Stimulated activated CD8-positive, alpha-beta memory T cell treated with anti-CD3 and anti-CD28 coated beads, Interleukin-12 subunit alpha, Interleukin-12 subunit beta, amount 100 ng/mL, for 1 hour (primary cell): ENCODE data around the gene PRKACA.

Experiments used
- DNase-seq: peaks from one replicate; pipeline ENCODE4 v3.0.0-alpha.2; 2020; ENCODE audit warnings: low read depth

The PRKACA gene

DNA sequence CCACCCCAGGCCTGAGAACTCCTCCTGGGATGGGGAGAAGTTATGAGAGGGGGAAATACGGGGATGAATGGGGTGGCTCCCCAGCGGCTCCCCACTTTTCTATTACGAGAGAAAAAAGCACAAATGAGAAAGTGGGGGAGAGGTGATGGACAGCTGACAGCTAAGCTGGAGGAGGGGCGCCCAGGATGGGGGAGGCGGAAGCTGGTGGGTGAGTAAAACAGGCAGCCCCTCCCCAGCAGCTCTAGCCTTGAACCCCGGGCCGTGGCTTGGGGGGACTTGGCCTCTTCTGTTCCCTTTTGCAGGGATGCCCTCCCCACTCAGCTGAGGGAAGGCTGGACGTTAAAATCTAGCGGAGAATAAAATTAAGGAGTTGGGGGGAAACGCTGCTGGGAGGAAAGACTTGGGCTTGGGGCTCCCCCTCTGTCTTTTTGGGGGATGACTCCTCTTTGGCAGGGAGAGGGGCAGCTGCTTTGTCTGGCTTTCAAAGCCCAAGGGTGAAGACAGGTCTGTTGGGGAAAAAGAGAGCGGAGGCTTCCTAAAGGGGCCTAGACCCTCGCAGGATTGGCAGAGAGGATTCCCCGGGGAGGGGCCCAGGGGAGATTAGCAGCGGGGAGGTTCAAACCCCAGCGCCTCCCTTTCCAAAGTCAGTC lies 25.6 kb downstream of the PRKACA start:
- DNase-seq: no peak

- no peak for DNase-seq
These were observed 26.3 kb downstream of the PRKACA start for GRCh38 chr19:14091081-14091812.

GRCh38 chr19:14090509-14091080 lies 27.0 kb downstream of the PRKACA start, which contains the start of gene SAMD1:
TSS of gene SAMD1 (minus strand) at chr19:14090751.
- peak; percentile 79 for DNase-seq

GRCh38 chr19:14089662-14090508 lies 27.7 kb downstream of the PRKACA start:
- DNase-seq: no peak

GRCh38 chr19:14089412-14089661 lies 28.2 kb downstream of the PRKACA start:
- no peak for DNase-seq

GRCh38 chr19:14088634-14089411 lies 28.7 kb downstream of the PRKACA start:
- no peak for DNase-seq

- no peak for DNase-seq
These were observed 31.5 kb downstream of the PRKACA start for GRCh38 chr19:14086098-14086497.

- DNase-seq: no peak
These were observed 32.1 kb downstream of the PRKACA start, which contains the start of gene C19orf67 for GRCh38 chr19:14085309-14085995. TSS of gene C19orf67 (minus strand) at chr19:14085783. CDS start at chr19:14085627, 156 bp downstream.

GRCh38 chr19:14082675-14082960 lies 34.9 kb downstream of the PRKACA start:
- no peak for DNase-seq

GRCh38 chr19:14081797-14082674 lies 35.5 kb downstream of the PRKACA start:
- DNase-seq: no peak

DNA sequence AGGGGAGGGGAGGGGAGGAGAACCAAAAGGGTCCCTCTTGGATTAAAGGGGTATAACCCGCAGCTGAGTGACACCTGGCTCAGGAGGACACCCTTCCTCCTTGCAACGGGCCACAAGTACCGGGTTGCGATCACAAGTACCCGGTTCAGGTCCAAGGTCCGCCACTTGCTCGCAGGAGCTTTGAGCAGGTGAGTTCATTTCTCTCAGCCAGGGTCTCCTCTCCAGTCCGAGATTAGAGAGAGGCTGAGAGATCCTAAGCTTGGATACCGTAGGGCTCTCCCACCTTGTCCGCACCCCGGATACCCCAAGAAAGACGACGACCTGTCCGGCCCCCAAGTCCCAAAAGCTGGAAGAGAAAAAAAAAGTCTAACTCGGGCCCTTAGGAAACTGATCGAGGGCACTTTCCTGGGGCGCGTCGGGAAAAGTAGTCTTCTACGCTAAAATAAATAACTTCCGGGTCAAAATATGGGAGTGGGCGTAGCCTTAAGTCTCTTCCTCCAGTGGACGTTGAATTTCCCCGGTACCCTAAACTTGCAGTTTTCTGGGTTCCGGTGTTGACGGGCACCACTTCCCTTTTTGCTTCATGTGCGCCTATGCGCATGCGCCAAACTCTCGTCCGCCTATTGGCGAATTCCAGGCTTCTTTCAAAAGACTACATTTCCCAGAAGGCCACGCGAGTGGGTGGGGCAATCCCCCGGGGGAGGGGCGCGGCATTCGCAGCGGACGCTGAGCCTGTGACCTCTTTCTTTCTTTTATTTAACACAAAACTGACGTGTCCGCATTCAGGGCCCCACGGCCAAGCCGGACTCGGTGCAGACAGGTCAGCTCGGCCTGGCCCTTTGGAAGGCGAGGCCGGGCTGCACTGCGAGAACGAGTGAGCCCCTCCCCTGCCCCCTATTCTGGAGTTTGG lies 36.4 kb downstream of the PRKACA start:
- DNase-seq: peak; percentile 100

- no peak for DNase-seq
These were observed 39.2 kb downstream of the PRKACA start for GRCh38 chr19:14078411-14078810.

DNA sequence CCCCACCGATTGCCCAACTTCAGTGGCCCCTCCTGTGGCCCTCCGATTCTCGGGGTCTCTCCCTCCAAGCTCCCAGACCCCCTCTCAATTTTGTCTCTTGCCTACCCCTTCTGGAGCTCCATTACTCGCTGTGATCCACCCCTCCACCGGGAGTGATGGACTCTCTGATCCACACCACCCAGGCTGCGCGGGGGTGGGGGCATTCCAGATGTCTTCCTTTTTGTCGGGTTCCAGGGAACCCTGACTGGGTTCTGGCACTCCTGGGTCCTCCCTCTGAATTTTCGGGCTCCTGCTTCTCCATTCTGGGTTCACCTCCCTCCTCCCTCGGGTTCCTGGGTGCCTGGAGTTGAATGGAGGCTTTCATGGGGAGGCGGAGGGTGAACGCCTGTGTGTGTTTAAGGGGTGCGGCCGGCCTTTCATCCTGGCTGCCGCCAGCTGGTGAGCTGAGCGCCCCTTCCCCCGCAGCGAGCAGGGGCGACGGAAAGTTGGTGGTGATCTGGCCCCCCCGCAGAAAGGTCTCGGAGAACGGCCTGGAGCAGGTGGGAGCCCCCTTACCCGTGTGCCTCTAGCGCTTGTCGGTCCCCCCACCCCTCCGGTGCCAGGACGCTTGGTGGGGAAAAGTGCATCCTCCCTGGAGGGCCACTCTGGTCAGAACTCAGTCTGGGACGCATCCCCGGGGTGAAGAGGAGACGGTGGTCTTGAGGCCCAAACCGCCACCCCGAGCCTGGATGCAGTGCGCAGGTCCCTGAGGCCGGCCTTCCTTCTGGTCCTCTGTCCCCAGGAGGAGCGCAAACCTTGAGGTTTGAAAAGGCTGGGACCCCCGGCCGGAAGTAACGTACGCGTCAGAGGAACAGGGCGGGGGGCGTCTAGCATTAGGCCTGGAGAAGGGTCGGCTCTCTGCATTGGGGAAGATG lies 43.4 kb downstream of the PRKACA start:
- no peak for DNase-seq

GRCh38 chr19:14073261-14073924 lies 44.2 kb downstream of the PRKACA start:
- peak; percentile 55 for DNase-seq

GRCh38 chr19:14072535-14073260 lies 44.9 kb downstream of the PRKACA start, which contains the start of gene MISP3:
TSS of gene MISP3 (plus strand) at chr19:14072786. CDS start at chr19:14073310, 524 bp downstream.
- no peak for DNase-seq

DNA sequence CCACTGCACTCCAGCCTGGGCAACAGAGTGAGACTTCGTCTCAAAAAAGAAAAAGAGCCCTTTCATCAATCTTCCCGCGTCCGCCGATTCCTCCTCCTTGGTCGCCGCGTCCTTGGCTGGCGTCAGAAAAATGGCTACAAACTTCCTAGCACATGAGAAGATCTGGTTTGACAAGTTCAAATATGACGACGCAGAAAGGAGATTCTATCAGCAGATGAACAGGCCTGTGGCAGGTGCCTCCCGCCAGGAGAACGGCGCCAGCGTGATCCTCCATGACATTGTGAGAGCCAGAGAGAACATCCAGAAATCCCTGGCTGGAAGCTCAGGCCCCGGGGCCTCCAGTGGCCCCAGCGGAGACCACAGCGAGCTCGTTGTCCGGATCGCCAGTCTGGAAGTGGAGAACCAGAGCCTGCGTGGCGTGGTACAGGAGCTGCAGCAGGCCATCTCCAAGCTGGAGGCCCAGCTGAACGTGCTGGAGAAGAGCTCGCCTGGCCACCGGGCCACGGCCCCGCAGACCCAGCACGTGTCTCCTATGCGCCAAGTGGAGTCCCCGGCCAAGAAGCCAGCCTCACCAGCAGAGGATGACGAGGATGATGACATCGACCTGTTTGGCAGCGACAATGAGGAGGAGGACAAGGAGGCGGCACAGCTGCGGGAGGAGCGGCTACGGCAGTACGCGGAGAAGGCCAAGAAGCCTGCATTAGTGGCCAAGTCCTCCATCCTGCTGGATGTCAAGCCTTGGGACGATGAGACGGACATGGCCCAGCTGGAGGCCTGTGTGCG lies 47.1 kb downstream of the PRKACA start:
- no peak for DNase-seq
